Measurements from ENCODE around the gene PHF2.

PHF2 gene

GRCh38 chr9:93713716-93714115, 137.3 kb downstream of the PHF2 start:
- DNase-seq, result no peak

- DNase-seq, result no peak
These were observed 145.1 kb downstream of the PHF2 start for GRCh38 chr9:93721417-93721965.

GRCh38 chr9:93724852-93725251, 148.5 kb downstream of the PHF2 start:
- no peak for DNase-seq

- no peak for DNase-seq
These were observed 149.0 kb downstream of the PHF2 start for GRCh38 chr9:93725382-93725781.

GRCh38 chr9:93726147-93726546, 149.8 kb downstream of the PHF2 start:
- no peak for DNase-seq

All from CD4-positive, alpha-beta T cell treated with Interleukin-4 for 4 hours (primary cell).